Stomach (tissue), 4 donors: ENCODE measurements around the gene RBSN.

ENCODE experiments used
- CTCF ChIP-seq, 7 experiments: fragments of 450-650 bp in 4 of 7; fragments of 200-600 bp in 3 of 7; sonication (generic) in 3 of 7; IDR thresholded peaks; one replicate each; pipeline ENCODE4 v1.5.1; 2016 to 2019; ENCODE audit warnings: antibody characterized with exemption in 7 of 7, control low read depth in 2 of 7, mild to moderate bottlenecking in 1 of 7
- EP300 ChIP-seq: sonication (generic); formaldehyde crosslinking; IDR thresholded peaks from one replicate; pipeline ENCODE4 v1.6.1; 2017; ENCODE audit warnings: antibody characterized with exemption
- POLR2A ChIP-seq, 4 donors: fragments of 450-650 bp; IDR thresholded peaks; one replicate each; pipeline ENCODE4 v1.6.1; 2016; ENCODE audit warnings: antibody characterized with exemption in 4 of 4, control low read depth in 2 of 4, mild to moderate bottlenecking in 1 of 4, moderate library complexity in 1 of 4
- POLR2AphosphoS5 ChIP-seq, 3 donors: sonication (generic); formaldehyde crosslinking; IDR thresholded peaks; one replicate each; pipeline ENCODE4 v1.6.1; 2016; ENCODE audit warnings: antibody characterized with exemption in 3 of 3

- peak in 5 of 7 experiments; percentile 38 to 53 (median 47) for TF ChIP-seq CTCF (IDR thresholded peaks at IDR 0.05)
- TF ChIP-seq POLR2AphosphoS5 (IDR thresholded peaks at IDR 0.05), result no peak
- TF ChIP-seq POLR2A (IDR thresholded peaks at IDR 0.05), result no peak
- no peak for TF ChIP-seq EP300
Measured at GRCh38 chr3:15051531-15051930, 47.4 kb downstream of the RBSN start.
